SU-DHL-6 (cell line): ENCODE results near the gene DRAXIN.

Experiments used
- H2AFZ ChIP-seq: fragments of 200-600 bp; sonication (generic); 2 replicates; pipeline ENCODE4 v1.6.1; 2014; ENCODE audit warnings: low read depth, mild to moderate bottlenecking, moderate library complexity, mixed read lengths, antibody characterized with exemption, low read length; ENCODE audit not compliant: severe bottlenecking
- H3F3A ChIP-seq: fragments of 200-600 bp; shearing (Covaris generic); 2 replicates; pipeline ENCODE4 v1.6.0; 2016; ENCODE audit warnings: antibody characterized with exemption, mild to moderate bottlenecking; ENCODE audit not compliant: insufficient read depth
- H3K27ac ChIP-seq: fragments of 200-600 bp; sonication (generic); 2 replicates; pipeline ENCODE4 v1.5.1; 2016; ENCODE audit warnings: low read depth, mild to moderate bottlenecking, low read length, moderate library complexity, mixed read lengths
- H3K27me3 ChIP-seq: fragments of 200-600 bp; sonication (generic), shearing (Covaris generic); 2 replicates; pipeline ENCODE4 v1.6.0; 2014; ENCODE audit warnings: mild to moderate bottlenecking, low read length
- H3K36me3 ChIP-seq: fragments of 200-600 bp; sonication (generic); 2 replicates; pipeline ENCODE4 v1.6.1; 2014; ENCODE audit warnings: mild to moderate bottlenecking, low read length, mixed read lengths
- H3K4me2 ChIP-seq: fragments of 300-600, 200-600 bp; shearing (Covaris generic), sonication (generic); 2 replicates; pipeline ENCODE4 v1.6.0; 2014; ENCODE audit warnings: low read length, low read depth, mild to moderate bottlenecking; ENCODE audit not compliant: poor library complexity, severe bottlenecking
- H3K4me3 ChIP-seq: fragments of 200-600 bp; sonication (generic); 2 replicates; pipeline ENCODE4 v1.5.1; 2014; ENCODE audit warnings: antibody characterized with exemption, low read length, mild to moderate bottlenecking, mixed read lengths; ENCODE audit not compliant: insufficient read depth, poor library complexity, severe bottlenecking
- H3K79me2 ChIP-seq: fragments of 200-600 bp; sonication (generic); 2 replicates; pipeline ENCODE4 v1.6.1; 2014; ENCODE audit warnings: mild to moderate bottlenecking, low read length, moderate library complexity; ENCODE audit not compliant: insufficient read depth
- H3K9ac ChIP-seq: fragments of 200-600 bp; sonication (generic); 2 replicates; pipeline ENCODE4 v1.7.0; 2014; ENCODE audit warnings: mild to moderate bottlenecking, low read length
- H3K9me2 ChIP-seq: fragments of 200-600 bp; sonication (generic); replicated peaks from 2 replicates; pipeline ENCODE4 v1.6.1; 2014; ENCODE audit warnings: low read length; ENCODE audit not compliant: insufficient read depth
- H3K9me3 ChIP-seq: fragments of 200-600 bp; sonication (generic); 2 replicates; pipeline ENCODE4 v1.6.1; 2014; ENCODE audit warnings: low read length, mixed read lengths; ENCODE audit not compliant: insufficient read depth
- H4K20me1 ChIP-seq: fragments of 200-600 bp; sonication (generic); 2 replicates; pipeline ENCODE4 v1.6.1; 2014; ENCODE audit warnings: low read depth, mild to moderate bottlenecking, antibody characterized with exemption, low read length, moderate library complexity, mixed read lengths
- CTCF ChIP-seq: fragments of 200-600 bp; sonication (generic); IDR thresholded peaks from one replicate; pipeline ENCODE4 v1.5.1; 2017; ENCODE audit warnings: antibody characterized with exemption, mild to moderate bottlenecking, low read length, moderate library complexity; ENCODE audit not compliant: insufficient read depth, poor library complexity, severe bottlenecking
- EZH2phosphoT487 ChIP-seq: fragments of 200-600 bp; sonication (generic), shearing (Covaris generic); conservative IDR thresholded peaks from 2 replicates; pipeline ENCODE4 v1.6.1; 2018; ENCODE audit warnings: mild to moderate bottlenecking, antibody characterized with exemption, low read length, moderate library complexity, mixed read lengths

DRAXIN gene

GRCh38 chr1:11651017-11651416, 40.5 kb upstream of the DRAXIN start:
- H3K27me3 ChIP-seq, result no peaks in the 10 kb centered on the region
- no peak for TF ChIP-seq CTCF
- TF ChIP-seq EZH2phosphoT487, result no peak
- H3K4me2 ChIP-seq, result peak overlapping the region; percentile 22
- H3K9ac ChIP-seq, result no peak overlapping the region
- H3K9me3 ChIP-seq, result no peaks in the 10 kb centered on the region
- no peak overlapping the region for H3K27ac ChIP-seq
- no peaks in the 10 kb centered on the region for H4K20me1 ChIP-seq
- H3K36me3 ChIP-seq, result no peaks in the 10 kb centered on the region
- H3F3A ChIP-seq, result no peaks in the 10 kb centered on the region
- no peak overlapping the region for H2AFZ ChIP-seq
- H3K4me3 ChIP-seq, result no peak overlapping the region
- H3K9me2 ChIP-seq, result no peaks in the 10 kb centered on the region
- no peaks in the 10 kb centered on the region for H3K79me2 ChIP-seq

GRCh38 chr1:11652203-11652780, 39.2 kb upstream of the DRAXIN start:
- Histone ChIP-seq H3K4me3 (no peak overlapping the region), H2AFZ (no peak overlapping the region), H4K20me1 (no peaks in the 10 kb centered on the region), H3K9ac (no peak overlapping the region), H3K27me3 (no peaks in the 10 kb centered on the region), H3K9me2 (no peaks in the 10 kb centered on the region), H3K36me3 (no peaks in the 10 kb centered on the region), H3F3A (no peaks in the 10 kb centered on the region), H3K4me2 (no peak overlapping the region), H3K9me3 (no peaks in the 10 kb centered on the region), H3K79me2 (no peaks in the 10 kb centered on the region), H3K27ac (no peak overlapping the region)
- TF ChIP-seq CTCF (no peak), EZH2phosphoT487 (no peak)

GRCh38 chr1:11653101-11653860, 38.2 kb upstream of the DRAXIN start:
- Histone ChIP-seq H3K36me3 (no peaks in the 10 kb centered on the region), H3K9me3 (no peaks in the 10 kb centered on the region), H3F3A (no peaks in the 10 kb centered on the region), H4K20me1 (no peaks in the 10 kb centered on the region), H3K27ac (no peak overlapping the region), H3K9me2 (no peaks in the 10 kb centered on the region), H3K79me2 (no peaks in the 10 kb centered on the region), H2AFZ (no peak overlapping the region), H3K27me3 (no peaks in the 10 kb centered on the region), H3K9ac (no peak overlapping the region), H3K4me2 (no peak overlapping the region), H3K4me3 (no peak overlapping the region)
- TF ChIP-seq CTCF, result no peak
- TF ChIP-seq EZH2phosphoT487, result no peak
